ENCODE data around the gene RAX.

Gene RAX

GRCh38 chr18:59308248-59308937 lies 35.1 kb upstream of the RAX start:
- peak; percentile 99 for ATAC-seq
- peak; percentile 48; the same call in 1 of the 2 replicates for TF ChIP-seq ZFP30 (CRISPR knock-in tag; IDR thresholded peaks at IDR 0.05)
- TF ChIP-seq CSRNP3 (CRISPR knock-in tag; IDR thresholded peaks at IDR 0.05): no peak

- ATAC-seq: no peak
- no peak for TF ChIP-seq CSRNP3 (CRISPR knock-in tag; IDR thresholded peaks at IDR 0.05)
- no peak for TF ChIP-seq ESRRG (CRISPR knock-in tag; IDR thresholded peaks at IDR 0.05)
Measured at GRCh38 chr18:59306640-59307039, 33.4 kb upstream of the RAX start.

- no peak for TF ChIP-seq GLIS3 (CRISPR knock-in tag; IDR thresholded peaks at IDR 0.05)
- no peak for TF ChIP-seq ZFP30 (CRISPR knock-in tag; IDR thresholded peaks at IDR 0.05)
- no peak for TF ChIP-seq ZNF8 (CRISPR knock-in tag; IDR thresholded peaks at IDR 0.05)
- TF ChIP-seq ISL1 (CRISPR knock-in tag; IDR thresholded peaks at IDR 0.05): no peak
- no peak for TF ChIP-seq ZFP3 (CRISPR knock-in tag; IDR thresholded peaks at IDR 0.05)
- no peak for TF ChIP-seq CSRNP3 (CRISPR knock-in tag; IDR thresholded peaks at IDR 0.05)
- no peak for TF ChIP-seq ZC3H10 (CRISPR knock-in tag; IDR thresholded peaks at IDR 0.05)
- no peak for TF ChIP-seq BACH2 (CRISPR knock-in tag; IDR thresholded peaks at IDR 0.05; ENCODE audit: borderline replicate concordance)
- no peak for TF ChIP-seq ARNTL (CRISPR knock-in tag; IDR thresholded peaks at IDR 0.05; ENCODE audit: borderline replicate concordance, low read depth)
- TF ChIP-seq POU6F1 (CRISPR knock-in tag; IDR thresholded peaks at IDR 0.05; ENCODE audit: borderline replicate concordance, low read depth): no peak
- TF ChIP-seq ZNF70 (CRISPR knock-in tag; IDR thresholded peaks at IDR 0.05): no peak
- TF ChIP-seq ESRRG (CRISPR knock-in tag; IDR thresholded peaks at IDR 0.05): no peak
- no peak for ATAC-seq
Measured at GRCh38 chr18:59305295-59305694, 32.0 kb upstream of the RAX start.

- TF ChIP-seq POU6F1 (CRISPR knock-in tag; IDR thresholded peaks at IDR 0.05; ENCODE audit: borderline replicate concordance, low read depth) (no peak), TSHZ2 (CRISPR knock-in tag; IDR thresholded peaks at IDR 0.05) (no peak), ARNTL (CRISPR knock-in tag; IDR thresholded peaks at IDR 0.05; ENCODE audit: borderline replicate concordance, low read depth) (no peak)
- ATAC-seq: no peak
Measured at GRCh38 chr18:59303656-59304195, 30.5 kb upstream of the RAX start.
